Measurements from ENCODE around the gene KRTAP5-6. TPM values are rescaled to one million over a fixed set of nuclear protein-coding genes. Genes with fewer than 3 reads are reported as not detected.

Gene KRTAP5-6, protein sequence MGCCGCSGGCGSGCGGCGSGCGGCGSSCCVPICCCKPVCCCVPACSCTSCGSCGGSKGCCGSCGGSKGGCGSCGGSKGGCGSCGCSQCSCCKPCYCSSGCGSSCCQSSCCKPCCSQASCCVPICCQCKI
- not detected in 2 replicates for total RNA-seq

GRCh38 chr11:1696608-1697570, at the start of gene KRTAP5-6:
TSS of gene KRTAP5-6 (plus strand) at chr11:1697195. CDS start at chr11:1697246, 51 bp downstream.

Other genes starting within 250 kb of the KRTAP5-6 start
- 17.3 and 24.8 TPM in 2 replicates for gene MOB2, start 210.4 kb upstream of the KRTAP5-6 start, total RNA-seq
- gene DUSP8, start 124.9 kb upstream of the KRTAP5-6 start, total RNA-seq, result 0.19 and 0.56 TPM in 2 replicates
- gene KRTAP5-1, start 111.9 kb upstream of the KRTAP5-6 start, total RNA-seq, result not detected in 2 replicates
- not detected in 2 replicates for gene KRTAP5-2, start 98.9 kb upstream of the KRTAP5-6 start, total RNA-seq
- gene KRTAP5-3, start 88.7 kb upstream of the KRTAP5-6 start, total RNA-seq, result not detected in 2 replicates
- gene KRTAP5-4, start 75.1 kb upstream of the KRTAP5-6 start, total RNA-seq, result not detected in 2 replicates
- gene KRTAP5-5, start 67.4 kb upstream of the KRTAP5-6 start, total RNA-seq, result not detected in 2 replicates
- 3.3 and 8.0 TPM in 2 replicates for gene IFITM10, start 53.4 kb downstream of the KRTAP5-6 start, total RNA-seq
- 566 and 764 TPM in 2 replicates for gene CTSD, start 66.7 kb downstream of the KRTAP5-6 start, total RNA-seq
- gene SYT8, start 137.8 kb downstream of the KRTAP5-6 start, total RNA-seq, result 8.5 and 10.5 TPM in 2 replicates
- gene TNNI2, start 141.8 kb downstream of the KRTAP5-6 start, total RNA-seq, result 0.63 and 4.1 TPM in 2 replicates
- 0.23 and 1.1 TPM in 2 replicates for gene LSP1, start 155.9 kb downstream of the KRTAP5-6 start, total RNA-seq
- gene PRR33, start 194.7 kb downstream of the KRTAP5-6 start, total RNA-seq, result not detected in 2 replicates
- gene TNNT3, start 222.5 kb downstream of the KRTAP5-6 start, total RNA-seq, result 0.71 and 0.98 TPM in 2 replicates

All from airway epithelial cell (primary cell).